ENCODE measurements around the gene PCDHGC4. TPM values are rescaled to one million over a fixed set of nuclear protein-coding genes. Genes with fewer than 3 reads are reported as not detected.
A peak's percentile ranks its signal among the peaks of the same experiment; 100 is the strongest.

PCDHGC4 gene
- total RNA-seq, 1 donor from 2014 or later: 65.2 TPM

DNA sequence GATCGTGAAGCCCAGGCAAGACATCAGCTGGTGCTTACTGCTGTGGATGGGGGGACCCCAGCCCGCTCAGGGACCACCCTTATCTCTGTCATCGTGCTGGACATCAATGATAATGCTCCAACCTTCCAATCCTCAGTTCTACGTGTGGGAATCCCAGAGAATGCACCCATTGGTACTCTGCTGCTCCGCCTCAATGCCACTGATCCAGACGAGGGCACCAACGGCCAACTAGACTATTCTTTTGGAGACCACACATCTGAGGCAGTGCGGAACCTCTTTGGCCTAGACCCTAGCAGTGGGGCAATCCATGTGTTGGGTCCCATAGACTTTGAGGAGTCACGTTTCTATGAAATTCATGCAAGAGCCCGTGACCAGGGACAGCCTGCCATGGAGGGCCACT is 5.0 kb downstream of the PCDHGC4 start:
- DNase-seq (ENCODE audit: low spot score in 2 of 2) (no peak), FAIRE-seq (no peak)

DNA sequence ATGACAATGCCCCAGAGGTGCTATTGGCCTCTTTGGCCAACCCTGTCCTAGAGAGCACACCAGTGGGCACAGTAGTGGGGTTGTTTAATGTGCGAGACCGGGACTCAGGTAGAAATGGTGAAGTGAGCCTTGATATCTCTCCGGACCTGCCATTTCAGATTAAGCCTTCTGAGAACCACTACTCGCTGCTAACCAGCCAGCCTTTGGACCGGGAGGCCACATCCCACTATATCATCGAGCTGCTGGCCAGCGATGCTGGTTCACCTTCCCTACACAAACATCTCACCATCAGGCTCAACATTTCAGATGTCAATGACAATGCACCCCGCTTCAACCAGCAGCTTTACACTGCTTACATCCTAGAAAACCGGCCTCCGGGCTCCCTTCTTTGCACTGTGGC is 5.4 kb downstream of the PCDHGC4 start:
- DNase-seq (ENCODE audit: low spot score in 2 of 2) (no peak), FAIRE-seq (no peak)

- FAIRE-seq: no peak
- no peak for DNase-seq (ENCODE audit: low spot score in 2 of 2)
Observed at GRCh38 chr5:141490771-141491170, 5.9 kb downstream of the PCDHGC4 start.

DNA sequence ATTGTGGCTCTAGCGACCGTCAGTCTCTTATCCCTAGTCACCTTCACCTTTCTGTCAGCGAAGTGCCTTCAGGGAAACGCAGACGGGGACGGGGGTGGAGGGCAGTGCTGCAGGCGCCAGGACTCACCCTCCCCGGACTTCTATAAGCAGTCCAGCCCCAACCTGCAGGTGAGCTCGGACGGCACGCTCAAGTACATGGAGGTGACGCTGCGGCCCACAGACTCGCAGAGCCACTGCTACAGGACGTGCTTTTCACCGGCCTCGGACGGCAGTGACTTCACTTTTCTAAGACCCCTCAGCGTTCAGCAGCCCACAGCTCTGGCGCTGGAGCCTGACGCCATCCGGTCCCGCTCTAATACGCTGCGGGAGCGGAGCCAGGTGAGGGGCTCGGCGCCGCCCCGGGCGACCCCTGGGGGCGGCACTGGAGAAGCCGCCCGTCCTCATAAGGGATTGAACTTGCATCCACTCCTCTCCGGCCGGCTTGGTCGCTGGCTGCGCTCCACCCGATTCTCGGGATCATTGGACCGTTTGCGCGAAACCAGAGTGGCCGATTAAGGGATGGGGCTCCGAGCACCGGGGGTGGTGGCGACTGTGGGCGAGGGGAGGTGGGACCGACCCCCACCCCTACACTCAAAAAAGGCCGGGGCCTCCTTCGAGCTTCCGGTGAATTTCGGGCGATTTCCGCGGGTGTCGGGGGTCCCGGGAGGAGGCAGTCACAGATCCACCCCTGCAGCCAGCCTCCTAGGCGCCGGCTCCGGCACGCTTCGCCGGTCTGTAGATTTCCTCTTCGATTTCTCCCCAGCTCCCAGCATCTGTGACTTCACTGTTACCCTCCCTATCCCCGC is 6.7 kb downstream of the PCDHGC4 start:
- FAIRE-seq (no peak), DNase-seq (ENCODE audit: low spot score in 2 of 2) (no peak)

GRCh38 chr5:141492168-141492885 is 7.5 kb downstream of the PCDHGC4 start:
- no peak for FAIRE-seq
- DNase-seq (ENCODE audit: low spot score in 2 of 2): no peak

DNA sequence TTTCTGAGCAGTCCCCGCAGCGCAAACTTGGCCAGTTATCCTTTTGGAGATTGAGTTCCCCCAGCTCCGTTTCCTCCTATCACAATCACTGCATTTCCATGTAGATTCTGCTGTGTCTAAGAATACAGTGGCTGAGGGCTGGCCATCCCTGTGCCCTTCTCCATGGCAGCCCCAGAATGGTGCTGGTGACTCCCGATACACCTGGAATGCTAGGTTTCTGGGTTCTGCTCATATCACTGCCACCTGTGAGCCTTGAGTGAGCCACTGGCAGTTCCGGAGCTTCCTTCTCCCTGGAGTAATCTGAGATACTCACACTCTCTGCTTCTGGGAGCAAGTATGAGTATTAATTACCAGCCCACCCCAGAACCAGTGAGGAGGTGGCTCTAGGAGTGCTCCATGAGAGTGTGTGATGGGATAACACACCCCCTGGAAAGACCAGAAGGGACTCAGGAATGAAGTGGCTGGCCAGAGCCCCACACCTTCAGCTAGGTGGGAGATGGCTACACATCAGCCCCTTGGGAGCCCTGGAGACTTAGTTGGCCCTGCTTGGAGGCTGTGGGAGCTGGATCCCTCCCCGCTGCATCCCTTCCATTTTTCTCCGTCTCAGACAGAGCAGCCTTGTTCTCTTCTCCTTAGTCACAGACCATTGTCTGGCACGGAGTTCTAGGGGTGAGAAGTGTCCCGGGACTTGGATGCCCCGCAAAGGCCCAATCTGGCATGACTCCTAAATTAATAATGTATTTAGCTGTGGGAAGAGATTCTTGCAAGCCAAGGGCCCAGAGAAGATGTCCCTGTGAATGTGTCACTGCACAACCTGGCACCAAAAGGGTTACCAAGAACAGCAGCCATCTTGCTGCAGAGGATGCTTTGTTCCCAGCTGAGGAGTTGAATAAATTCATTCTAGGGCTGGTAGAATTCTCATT is 8.9 kb downstream of the PCDHGC4 start:
- DNase-seq (ENCODE audit: low spot score in 2 of 2) (no peak), FAIRE-seq (no peak)

GRCh38 chr5:141494761-141495452 is 10.1 kb downstream of the PCDHGC4 start:
- no peak for DNase-seq (ENCODE audit: low spot score in 2 of 2)
- FAIRE-seq: no peak

DNA sequence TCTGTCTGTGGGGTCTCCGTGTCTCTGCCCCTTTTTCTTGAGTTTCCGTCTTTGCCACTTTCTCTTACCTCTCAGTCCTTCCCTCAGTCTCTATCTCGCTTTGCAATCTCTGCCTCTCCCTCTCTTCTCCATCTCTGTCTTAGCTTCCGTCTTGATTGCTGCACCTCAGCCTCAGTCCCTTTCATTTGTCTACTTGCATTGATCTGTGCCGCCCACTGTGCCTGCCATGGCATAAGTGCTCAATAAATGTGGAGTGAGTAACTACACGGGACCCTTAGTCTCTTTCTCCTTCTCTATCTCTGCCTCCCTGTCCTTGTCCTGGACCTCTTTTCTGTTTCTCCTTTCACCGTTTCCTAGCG is 10.6 kb downstream of the PCDHGC4 start:
- FAIRE-seq: no peak

GRCh38 chr5:141496038-141496437 is 11.2 kb downstream of the PCDHGC4 start:
- DNase-seq (ENCODE audit: low spot score in 2 of 2): no peak
- no peak for FAIRE-seq

More for the DNA sequence above, 10.6 kb downstream of the PCDHGC4 start:
- DNase-seq (ENCODE audit: low spot score in 2 of 2): no peak

- DNase-seq (ENCODE audit: low spot score in 2 of 2) (no peak), FAIRE-seq (no peak)
Observed at GRCh38 chr5:141501761-141502160, 16.9 kb downstream of the PCDHGC4 start.

GRCh38 chr5:141503681-141504080 is 18.9 kb downstream of the PCDHGC4 start:
- DNase-seq (ENCODE audit: low spot score in 2 of 2): no peak
- FAIRE-seq: no peak

- DNase-seq (ENCODE audit: low spot score in 2 of 2) (no peak), FAIRE-seq (no peak)
Observed at GRCh38 chr5:141504216-141504615, 19.4 kb downstream of the PCDHGC4 start.

- DNase-seq (ENCODE audit: low spot score in 2 of 2) (no peak), FAIRE-seq (no peak)
Observed at GRCh38 chr5:141506381-141507155, 21.7 kb downstream of the PCDHGC4 start.

- FAIRE-seq (no peak), DNase-seq (ENCODE audit: low spot score in 2 of 2) (no peak)
Observed at GRCh38 chr5:141507387-141508091, 22.7 kb downstream of the PCDHGC4 start.

DNA sequence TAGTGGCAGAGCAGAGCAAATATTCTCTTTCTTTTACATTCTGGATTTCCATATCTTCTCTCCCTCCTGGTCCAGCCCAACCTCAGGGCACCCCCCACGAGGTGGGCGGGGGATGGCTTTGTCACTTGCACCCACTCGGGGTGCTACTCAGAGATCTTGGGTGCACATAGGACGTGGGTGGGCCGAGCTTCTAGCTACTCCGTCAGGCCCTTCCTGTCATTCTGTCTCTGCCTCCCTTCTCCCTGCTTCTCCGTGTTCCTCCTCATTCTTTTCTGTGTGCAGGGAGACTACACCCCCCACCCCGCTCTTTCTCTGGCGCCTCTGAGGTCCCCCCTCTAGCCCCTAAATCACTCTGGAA is 23.6 kb downstream of the PCDHGC4 start:
- FAIRE-seq: no peak
- DNase-seq (ENCODE audit: low spot score in 2 of 2): no peak

DNA sequence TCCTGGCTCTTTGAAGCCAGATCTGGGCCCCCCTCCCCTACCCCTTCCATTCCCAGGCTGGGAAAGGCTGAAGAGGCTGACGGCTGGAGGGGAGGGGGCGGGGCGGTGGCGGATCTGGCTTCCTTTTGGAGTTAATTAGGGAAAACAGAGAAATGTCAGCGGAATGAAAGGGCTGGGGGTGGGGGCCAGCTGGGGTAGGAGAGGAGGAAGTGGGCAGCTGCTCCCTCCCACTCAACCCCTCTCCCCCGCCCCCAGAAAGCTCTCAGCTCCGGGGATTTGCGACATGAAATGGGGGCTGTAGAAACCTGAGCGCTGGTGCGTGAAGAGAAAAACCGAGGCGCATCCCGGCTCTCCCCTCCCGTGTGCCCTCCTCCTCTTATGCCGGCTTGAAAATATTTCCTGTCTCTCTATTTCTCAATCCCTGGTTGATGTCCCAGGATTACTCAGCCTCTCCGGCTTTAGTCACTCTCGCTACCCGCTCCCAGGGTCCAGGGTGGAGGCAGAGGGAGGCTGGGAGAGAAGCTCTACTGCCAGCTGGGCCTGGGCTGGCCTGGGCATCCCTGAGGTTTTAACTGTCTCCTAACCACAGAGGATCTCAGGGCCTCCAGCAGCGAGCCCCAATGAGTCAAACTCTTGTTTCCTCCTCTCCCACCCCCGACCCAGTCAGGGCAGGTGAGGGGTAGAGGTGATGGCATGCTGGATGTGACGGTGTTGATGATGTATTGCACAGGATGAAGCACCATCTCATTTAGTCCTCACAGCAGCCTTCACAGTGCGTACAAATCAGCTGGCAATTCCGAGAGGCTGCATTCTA is 24.2 kb downstream of the PCDHGC4 start:
- no peak for FAIRE-seq

GRCh38 chr5:141510160-141510559 is 25.3 kb downstream of the PCDHGC4 start:
- FAIRE-seq: no peak

More for the DNA sequence above, 24.2 kb downstream of the PCDHGC4 start:
- DNase-seq (ENCODE audit: low spot score in 2 of 2): peak in 1 of 2 donors; percentile 61

More at GRCh38 chr5:141510160-141510559, 25.3 kb downstream of the PCDHGC4 start:
- no peak for DNase-seq (ENCODE audit: low spot score in 2 of 2)
